Measurements from ENCODE around the gene OTUB1. TPM values are rescaled to one million over a fixed set of nuclear protein-coding genes. Genes with fewer than 3 reads are reported as not detected.

OTUB1 gene
- total and polyA plus RNA-seq, 9 of the 15 experiments (the other 6 are each of a cell fraction or from before 2014, with no cell fraction given): 29.5 to 134 (median 66.1) TPM

DNA sequence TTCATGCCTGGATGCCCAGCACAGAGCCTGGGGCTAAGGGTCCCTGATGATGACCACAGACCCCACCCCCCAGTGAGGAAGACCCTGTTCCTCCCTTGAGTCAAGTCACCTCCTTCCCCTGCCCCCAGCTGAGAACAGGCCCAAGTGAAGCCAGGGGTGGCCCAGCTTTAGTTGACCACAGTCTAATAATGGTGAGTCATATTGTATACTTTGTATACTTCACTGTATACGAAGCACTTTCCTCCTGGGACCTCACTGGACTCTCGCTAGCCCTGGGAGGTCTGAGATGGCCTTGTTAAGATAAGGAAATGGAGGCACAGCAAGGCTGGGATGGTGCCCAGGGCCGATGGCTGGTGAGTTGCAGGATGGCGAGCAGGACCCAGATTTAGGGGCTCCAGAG, 45.8 kb downstream of the OTUB1 start:
- CTCF ChIA-PET (ENCODE audit: low intra/inter-chr PET ratio): no interaction called here
- DNase-seq (ENCODE audit: extremely low read depth in 1 of 4, low spot score in 3 of 4): no peak
- Histone ChIP-seq H3K9me1 (ENCODE audit: control insufficient read depth, insufficient read depth, low read length) (no peaks in the 10 kb centered on the region), H2AFZ (ENCODE audit: low read depth, low read length) (no peak overlapping the region), H3K4me1 (replicated peaks in 1 of 2; ENCODE audit: control insufficient read depth in 2 of 2, insufficient read depth in 2 of 2, low read length in 2 of 2) (peaks cover 0 to 64% of the 10 kb centered on the region in 2 experiments; a peak in 2 of 5 replicates), H3K27me3 (ENCODE audit: control insufficient read depth in 2 of 2, insufficient read depth in 2 of 2, low read length in 2 of 2) (peaks cover 0 to 5% of the 10 kb centered on the region in 2 experiments; a peak in 2 of 5 replicates), H4K20me1 (replicated peaks; ENCODE audit: control insufficient read depth, insufficient read depth, low read length) (peaks cover 66% of the 10 kb centered on the region), H3K79me2 (ENCODE audit: control insufficient read depth, insufficient read depth, low read length) (no peaks in the 10 kb centered on the region), H3K36me3 (ENCODE audit: control insufficient read depth, insufficient read depth, low read length) (no peaks in the 10 kb centered on the region), H3K9ac (ENCODE audit: insufficient read depth in 1 of 2, low read depth in 2 of 2, low read length in 2 of 2) (no peak overlapping the region), H3K27ac (ENCODE audit: extremely low read depth, low read depth, low read length) (no peak overlapping the region), H3K9me3 (replicated peaks; ENCODE audit: control insufficient read depth, insufficient read depth, low read depth, low read length) (no peaks in the 10 kb centered on the region), H3K4me2 (ENCODE audit: insufficient read depth, low read length) (no peak overlapping the region), H3K4me3 (no peak overlapping the region)
- BruUV-seq (replicated peaks): no TSS peak
- in situ Hi-C loops (cut with MboI) (no loop called here), intact Hi-C loops (cut with micrococcal nuclease) (no loop called here)
- FAIRE-seq: no peak
- POLR2A ChIA-PET: interaction anchor here (0.5 to 1.3 kb wide), 4 partner anchors 9 to 1351 kb away, joined by 3 to 5 read pairs (median 3); no protein-coding TSS in a partner anchor
- no peak for ATAC-seq
- WGBS (ENCODE audit: insufficient coverage, low coverage, missing lambda C conversion rate): 18% methylated on average over 4 of the region's 4 CpGs
- TF ChIP-seq ESRRB (CRISPR knock-in tag; IDR thresholded peaks at IDR 0.05; ENCODE audit: borderline replicate concordance) (no peak), KDM1A (IDR thresholded peaks at IDR 0.05) (0 out of 4 replicates have a peak, but pooled peaks of 1 of the 2 experiments have one; percentile 15), ADNP (tag; IDR thresholded peaks at IDR 0.05) (no peak), EGR1 (conservative IDR thresholded peaks at IDR 0.05) (no peak), JUN (IDR thresholded peaks at IDR 0.05; ENCODE audit: borderline replicate concordance, low read depth, low read length) (no peak), JUN (CRISPR knock-in tag; IDR thresholded peaks at IDR 0.05; ENCODE audit: borderline replicate concordance) (no peak), IRF2 (CRISPR knock-in tag; IDR thresholded peaks at IDR 0.05) (no peak)
- TF ChIP-seq, protein P1, sequence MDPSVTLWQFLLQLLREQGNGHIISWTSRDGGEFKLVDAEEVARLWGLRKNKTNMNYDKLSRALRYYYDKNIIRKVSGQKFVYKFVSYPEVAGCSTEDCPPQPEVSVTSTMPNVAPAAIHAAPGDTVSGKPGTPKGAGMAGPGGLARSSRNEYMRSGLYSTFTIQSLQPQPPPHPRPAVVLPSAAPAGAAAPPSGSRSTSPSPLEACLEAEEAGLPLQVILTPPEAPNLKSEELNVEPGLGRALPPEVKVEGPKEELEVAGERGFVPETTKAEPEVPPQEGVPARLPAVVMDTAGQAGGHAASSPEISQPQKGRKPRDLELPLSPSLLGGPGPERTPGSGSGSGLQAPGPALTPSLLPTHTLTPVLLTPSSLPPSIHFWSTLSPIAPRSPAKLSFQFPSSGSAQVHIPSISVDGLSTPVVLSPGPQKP (CRISPR knock-in tag; IDR thresholded peaks at IDR 0.05): no peak

Measured in K562 (cell line).